ENCODE measurements around the gene NEU2. TPM values are rescaled to one million over a fixed set of nuclear protein-coding genes. Genes with fewer than 3 reads are reported as not detected.

NEU2 gene
- total and polyA plus RNA-seq, 2 of the 13 experiments (the other 11 are each of a cell fraction or from before 2014, with no cell fraction given) = not detected

- no peak for TF ChIP-seq ATF4 (CRISPR knock-in tag; IDR thresholded peaks at IDR 0.05)
- TF ChIP-seq RERE (CRISPR knock-in tag; IDR thresholded peaks at IDR 0.05; ENCODE audit: low read depth) = no peak
- TF ChIP-seq GABPB1 (CRISPR knock-in tag; IDR thresholded peaks at IDR 0.05) = no peak
- no peak for TF ChIP-seq AHDC1 (CRISPR knock-in tag; IDR thresholded peaks at IDR 0.05; ENCODE audit: borderline replicate concordance)
- no peak for TF ChIP-seq TOPORS (CRISPR knock-in tag; IDR thresholded peaks at IDR 0.05)
- TF ChIP-seq ZFYVE20 (CRISPR knock-in tag; IDR thresholded peaks at IDR 0.05; ENCODE audit: borderline replicate concordance, low read depth) = no peak
- no peak for TF ChIP-seq DBP (CRISPR knock-in tag; IDR thresholded peaks at IDR 0.05; ENCODE audit: not compliant biosample characterization)
Measured at GRCh38 chr2:233051241-233052149, 19.0 kb downstream of the NEU2 start (continued).

Measured in HepG2 (cell line).